ENCODE data around the gene PLPPR5. TPM values are rescaled to one million over a fixed set of nuclear protein-coding genes. Genes with fewer than 3 reads are reported as not detected.

PLPPR5 gene
- total RNA-seq, 1 donor from 2014 or later: 2.0 TPM

DNA sequence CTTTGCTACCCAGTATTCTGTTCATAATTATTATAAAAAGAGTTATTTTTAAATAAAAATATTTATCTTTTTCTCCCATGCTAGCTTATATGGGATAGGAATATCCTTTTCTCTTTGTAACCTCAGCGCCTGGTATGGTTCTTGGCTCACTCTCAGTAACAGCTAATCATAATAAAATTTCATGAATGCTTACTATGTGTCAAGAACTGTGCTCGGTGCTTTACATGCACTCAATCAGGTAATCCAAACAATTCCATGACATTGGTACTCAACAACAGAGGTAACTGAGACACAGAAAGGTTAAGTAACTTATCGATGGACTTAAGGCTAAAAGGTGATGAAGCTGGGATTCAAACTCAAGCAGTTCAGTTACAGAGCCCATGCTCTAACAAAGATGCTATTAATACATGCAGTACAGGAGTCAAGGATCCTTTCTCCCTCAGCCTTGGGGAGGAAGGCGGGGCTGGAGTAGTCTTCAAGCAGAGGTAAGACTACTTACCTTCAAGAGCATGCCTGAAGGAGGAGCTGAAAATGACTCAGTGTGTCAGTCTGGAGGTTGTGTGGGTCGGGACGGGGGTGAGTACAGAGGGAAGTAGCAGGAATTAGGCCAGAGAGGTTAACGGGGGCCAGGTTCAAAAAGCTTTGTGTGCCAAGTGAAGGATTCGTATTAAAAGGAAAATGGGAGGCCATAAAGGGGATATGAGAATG, 73.4 kb downstream of the PLPPR5 start:
- no peaks in the 10 kb centered on the region for H3K36me3 Mint-ChIP-seq (ENCODE audit: unreplicated experiment)
- H3K4me3 Mint-ChIP-seq (ENCODE audit: unreplicated experiment): no peak overlapping the region
- no peak for DNase-seq
- no peak overlapping the region for H3K27ac Mint-ChIP-seq (ENCODE audit: unreplicated experiment)
- H3K27me3 Mint-ChIP-seq (ENCODE audit: unreplicated experiment): peaks cover 2% of the 10 kb centered on the region
- TF ChIP-seq, protein P1, sequence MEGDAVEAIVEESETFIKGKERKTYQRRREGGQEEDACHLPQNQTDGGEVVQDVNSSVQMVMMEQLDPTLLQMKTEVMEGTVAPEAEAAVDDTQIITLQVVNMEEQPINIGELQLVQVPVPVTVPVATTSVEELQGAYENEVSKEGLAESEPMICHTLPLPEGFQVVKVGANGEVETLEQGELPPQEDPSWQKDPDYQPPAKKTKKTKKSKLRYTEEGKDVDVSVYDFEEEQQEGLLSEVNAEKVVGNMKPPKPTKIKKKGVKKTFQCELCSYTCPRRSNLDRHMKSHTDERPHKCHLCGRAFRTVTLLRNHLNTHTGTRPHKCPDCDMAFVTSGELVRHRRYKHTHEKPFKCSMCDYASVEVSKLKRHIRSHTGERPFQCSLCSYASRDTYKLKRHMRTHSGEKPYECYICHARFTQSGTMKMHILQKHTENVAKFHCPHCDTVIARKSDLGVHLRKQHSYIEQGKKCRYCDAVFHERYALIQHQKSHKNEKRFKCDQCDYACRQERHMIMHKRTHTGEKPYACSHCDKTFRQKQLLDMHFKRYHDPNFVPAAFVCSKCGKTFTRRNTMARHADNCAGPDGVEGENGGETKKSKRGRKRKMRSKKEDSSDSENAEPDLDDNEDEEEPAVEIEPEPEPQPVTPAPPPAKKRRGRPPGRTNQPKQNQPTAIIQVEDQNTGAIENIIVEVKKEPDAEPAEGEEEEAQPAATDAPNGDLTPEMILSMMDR (IDR thresholded peaks at IDR 0.05; ENCODE audit: partially characterized antibody, unreplicated experiment): no peak
- no peaks in the 10 kb centered on the region for H3K9me3 Mint-ChIP-seq (ENCODE audit: unreplicated experiment)
- peaks cover 2% of the 10 kb centered on the region for H3K4me1 Mint-ChIP-seq (ENCODE audit: low read depth, unreplicated experiment)

DNA sequence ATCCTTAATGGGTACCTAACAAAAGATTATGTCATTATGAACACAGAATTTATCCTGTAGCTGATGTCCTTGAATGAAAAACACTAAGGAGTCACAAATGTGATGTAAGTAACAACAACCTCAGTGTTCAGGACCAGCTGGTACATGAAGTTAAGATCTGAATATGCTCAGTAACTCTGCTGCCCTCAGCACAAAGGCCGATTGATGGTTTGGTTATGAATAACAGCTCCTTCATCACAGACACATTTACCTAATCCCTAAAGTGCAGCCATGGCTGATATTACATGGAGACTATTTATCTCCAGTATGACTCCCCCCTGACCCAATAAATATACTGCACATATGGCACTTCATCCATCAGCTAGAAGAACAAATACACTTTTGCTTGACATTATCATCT, 75.2 kb downstream of the PLPPR5 start:
- peaks cover 2% of the 10 kb centered on the region for H3K4me1 Mint-ChIP-seq (ENCODE audit: low read depth, unreplicated experiment)
- no peak for DNase-seq
- H3K9me3 Mint-ChIP-seq (ENCODE audit: unreplicated experiment): no peaks in the 10 kb centered on the region
- H3K27me3 Mint-ChIP-seq (ENCODE audit: unreplicated experiment): peaks cover 2% of the 10 kb centered on the region
- no peak overlapping the region for H3K27ac Mint-ChIP-seq (ENCODE audit: unreplicated experiment)
- H3K4me3 Mint-ChIP-seq (ENCODE audit: unreplicated experiment): no peak overlapping the region
- H3K36me3 Mint-ChIP-seq (ENCODE audit: unreplicated experiment): no peaks in the 10 kb centered on the region
- TF ChIP-seq, protein P1 (IDR thresholded peaks at IDR 0.05; ENCODE audit: partially characterized antibody, unreplicated experiment): no peak

DNA sequence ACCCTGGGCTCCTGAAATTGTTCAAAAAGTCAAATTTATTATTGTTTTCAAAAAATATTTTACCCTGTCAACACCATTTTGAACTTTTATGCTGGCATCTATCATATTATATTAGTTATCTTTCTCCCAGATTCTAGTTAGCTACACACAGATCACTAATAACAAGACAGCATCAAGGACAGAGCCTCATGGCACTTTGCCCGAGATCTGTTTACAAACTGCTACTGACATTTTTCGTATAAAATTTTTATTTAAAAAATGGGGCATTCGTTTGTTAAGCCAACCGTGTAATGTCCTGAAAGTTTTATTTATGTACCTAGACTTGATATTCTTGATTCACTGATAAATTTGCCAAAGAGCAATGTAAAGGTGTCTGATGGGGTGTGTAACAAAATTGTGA, 78.1 kb downstream of the PLPPR5 start:
- no peak overlapping the region for H3K27ac Mint-ChIP-seq (ENCODE audit: unreplicated experiment)
- TF ChIP-seq, protein P1 (IDR thresholded peaks at IDR 0.05; ENCODE audit: partially characterized antibody, unreplicated experiment): no peak

DNA sequence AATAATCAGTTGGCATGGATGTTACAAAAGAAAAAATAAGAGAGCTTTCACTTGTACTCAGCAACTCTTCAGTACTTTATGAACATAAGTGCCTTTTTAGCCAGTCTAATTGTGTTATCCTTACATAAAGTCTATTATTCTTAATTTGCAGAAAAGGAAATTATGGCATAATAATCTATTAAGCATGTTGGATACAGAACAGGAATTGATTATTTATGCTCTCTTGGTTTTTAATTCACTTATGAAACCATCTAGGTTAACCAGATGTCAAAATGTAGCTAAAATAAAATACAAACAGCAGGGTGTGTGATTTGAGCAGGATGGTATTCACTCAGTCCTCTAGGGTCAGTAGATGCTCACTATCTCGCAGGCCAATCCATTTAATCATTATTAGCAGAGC, 79.7 kb downstream of the PLPPR5 start:
- H3K27ac Mint-ChIP-seq (ENCODE audit: unreplicated experiment): no peak overlapping the region
- no peak overlapping the region for H3K4me3 Mint-ChIP-seq (ENCODE audit: unreplicated experiment)
- DNase-seq: no peak
- H3K4me1 Mint-ChIP-seq (ENCODE audit: low read depth, unreplicated experiment): peaks cover 2% of the 10 kb centered on the region
- H3K9me3 Mint-ChIP-seq (ENCODE audit: unreplicated experiment): no peaks in the 10 kb centered on the region
- H3K36me3 Mint-ChIP-seq (ENCODE audit: unreplicated experiment): no peaks in the 10 kb centered on the region
- TF ChIP-seq, protein P1 (IDR thresholded peaks at IDR 0.05; ENCODE audit: partially characterized antibody, unreplicated experiment): no peak
- H3K27me3 Mint-ChIP-seq (ENCODE audit: unreplicated experiment): peaks cover 2% of the 10 kb centered on the region

More for the DNA sequence above, 78.1 kb downstream of the PLPPR5 start:
- H3K36me3 Mint-ChIP-seq (ENCODE audit: unreplicated experiment): no peaks in the 10 kb centered on the region
- no peaks in the 10 kb centered on the region for H3K9me3 Mint-ChIP-seq (ENCODE audit: unreplicated experiment)
- H3K4me1 Mint-ChIP-seq (ENCODE audit: low read depth, unreplicated experiment): peaks cover 2% of the 10 kb centered on the region
- H3K27me3 Mint-ChIP-seq (ENCODE audit: unreplicated experiment): peaks cover 2% of the 10 kb centered on the region
- DNase-seq: no peak
- no peak overlapping the region for H3K4me3 Mint-ChIP-seq (ENCODE audit: unreplicated experiment)

DNA sequence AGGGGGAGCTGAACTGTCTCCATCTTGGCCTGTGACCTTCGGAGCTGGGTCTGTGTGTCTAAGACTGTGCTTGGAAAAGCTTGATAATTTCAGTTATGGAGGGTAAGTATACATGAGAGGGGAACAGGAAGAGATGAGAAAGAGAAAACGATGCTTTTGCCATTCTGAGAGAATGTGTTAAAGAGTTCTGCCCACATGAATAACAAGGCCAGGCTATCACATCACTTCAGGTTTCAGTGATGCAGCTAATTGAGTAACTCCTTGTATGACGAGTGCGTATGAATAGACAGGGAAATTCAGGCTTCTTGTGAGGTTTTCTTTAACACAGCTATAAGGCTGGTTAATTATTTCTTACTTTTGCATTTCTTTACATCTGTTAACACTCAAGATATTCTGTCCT, 81.0 kb downstream of the PLPPR5 start:
- no peaks in the 10 kb centered on the region for H3K9me3 Mint-ChIP-seq (ENCODE audit: unreplicated experiment)
- H3K4me1 Mint-ChIP-seq (ENCODE audit: low read depth, unreplicated experiment): no peaks in the 10 kb centered on the region
- H3K27ac Mint-ChIP-seq (ENCODE audit: unreplicated experiment): no peak overlapping the region

More for the DNA sequence above, 81.0 kb downstream of the PLPPR5 start:
- TF ChIP-seq, protein P1 (IDR thresholded peaks at IDR 0.05; ENCODE audit: partially characterized antibody, unreplicated experiment): no peak
- Mint-ChIP-seq H3K36me3 (ENCODE audit: unreplicated experiment) (no peaks in the 10 kb centered on the region), H3K4me3 (ENCODE audit: unreplicated experiment) (no peak overlapping the region), H3K27me3 (ENCODE audit: unreplicated experiment) (peaks cover 2% of the 10 kb centered on the region)
- DNase-seq: no peak
